NT2/D1 (cell line): ENCODE results near the gene RPS6KA2.

Experiments used
- YY1 ChIP-seq: IDR thresholded peaks from 2 replicates; pipeline ENCODE4 v1.6.1; 2011; ENCODE audit not compliant: insufficient read length, insufficient read depth
- ZNF274 ChIP-seq: IDR thresholded peaks from 2 replicates; pipeline ENCODE4 v1.6.1; 2011; ENCODE audit warnings: mild to moderate bottlenecking, low read depth, low read length

GRCh38 chr6:166360243-166361076 is 266.6 kb downstream of the RPS6KA2 start:
- TF ChIP-seq ZNF274 (no peak), YY1 (no peak)
